ENCODE measurements around the gene ITGAE.

ITGAE gene

GRCh38 chr17:3690094-3690715 lies 110.8 kb downstream of the ITGAE start:
- DNase-seq, result no peak

- no peak for DNase-seq
Observed at GRCh38 chr17:3689262-3690093, 111.5 kb downstream of the ITGAE start.

DNA sequence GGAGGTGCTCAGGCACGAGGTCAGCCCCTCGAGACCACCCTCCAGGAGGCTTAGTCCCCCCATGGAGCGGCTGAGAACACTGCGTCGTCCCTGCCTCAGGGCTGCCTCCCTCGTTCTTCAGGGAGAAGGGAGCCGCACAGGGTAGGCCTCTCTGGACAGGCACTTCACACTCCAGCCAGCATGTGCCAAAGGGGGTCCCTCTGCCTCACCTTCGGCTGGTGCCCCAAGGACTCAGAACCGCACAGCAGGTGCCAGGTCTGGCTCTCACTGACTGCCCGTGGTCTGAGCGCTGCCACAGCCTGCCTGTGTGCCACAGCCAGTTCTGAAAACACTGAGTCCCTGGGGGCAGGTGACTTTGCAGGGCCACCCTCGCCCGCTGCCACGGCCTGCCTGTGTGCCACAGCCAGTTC lies 112.1 kb downstream of the ITGAE start:
- DNase-seq, result no peak

- DNase-seq, result no peak
Observed at GRCh38 chr17:3688027-3688553, 112.9 kb downstream of the ITGAE start.

DNA sequence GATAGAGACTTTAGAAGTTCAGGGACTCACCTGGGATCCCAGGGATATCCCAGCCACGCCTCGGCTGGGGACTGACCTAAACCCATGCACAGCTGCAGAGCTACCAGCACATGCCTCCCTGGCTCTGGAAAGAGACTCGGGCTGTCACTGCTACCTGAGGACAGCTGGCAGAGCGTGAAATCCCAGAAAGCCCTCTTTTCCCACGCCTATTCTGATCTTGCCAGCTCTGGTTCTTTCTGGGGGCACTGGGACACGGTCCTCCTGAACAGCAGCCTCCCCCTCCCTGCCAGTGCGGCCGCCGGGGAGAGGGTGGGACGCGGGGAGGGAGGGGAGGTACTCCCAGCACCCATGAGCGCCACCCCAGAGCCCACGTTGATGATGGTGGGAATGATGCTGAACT lies 115.8 kb downstream of the ITGAE start:
- DNase-seq, result no peak

DNA sequence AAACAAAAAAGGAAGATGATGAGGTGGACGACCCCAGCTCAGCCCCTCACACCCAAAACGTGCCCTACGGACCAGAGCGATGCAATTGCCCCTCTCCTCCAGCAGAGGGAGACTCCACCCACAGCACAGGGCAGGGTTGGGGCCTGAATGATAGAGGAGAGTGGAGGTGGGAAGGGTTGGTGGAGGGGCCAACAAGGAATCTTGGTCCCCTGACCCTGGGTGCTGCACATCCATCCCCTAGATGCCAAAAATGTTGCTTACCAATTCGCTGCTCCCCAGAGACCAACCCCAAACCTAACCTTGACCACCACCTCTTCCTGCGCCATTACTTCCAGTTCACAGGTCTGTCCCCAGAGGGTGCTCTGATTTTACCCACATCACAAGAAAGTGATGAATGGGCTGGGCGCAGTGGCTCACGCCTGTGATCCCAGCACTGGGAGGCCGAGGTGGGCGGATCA lies 117.9 kb downstream of the ITGAE start:
- peak; percentile 61 to 67 for DNase-seq

GRCh38 chr17:3682033-3682432 lies 119.0 kb downstream of the ITGAE start:
- DNase-seq, result no peak

DNA sequence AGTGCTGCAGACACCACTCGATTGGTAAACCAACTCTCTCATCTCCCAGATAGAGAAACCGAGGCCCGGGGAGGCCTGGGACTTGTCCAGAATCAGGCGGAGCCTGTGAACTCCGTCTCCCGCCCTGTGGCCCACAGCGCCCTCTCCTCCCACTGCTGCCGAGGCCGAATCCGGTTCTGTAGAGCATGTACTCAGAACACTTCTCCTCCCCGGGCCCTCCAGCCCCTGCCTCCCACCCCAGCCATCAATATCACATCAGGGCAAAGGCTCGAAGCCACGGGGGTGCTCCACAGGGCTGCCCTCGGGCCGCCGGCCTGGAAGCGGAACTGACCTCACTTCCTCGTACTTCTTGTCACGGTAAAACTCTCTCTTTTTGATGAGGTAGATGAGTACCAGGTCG lies 119.4 kb downstream of the ITGAE start:
- no peak for DNase-seq

DNA sequence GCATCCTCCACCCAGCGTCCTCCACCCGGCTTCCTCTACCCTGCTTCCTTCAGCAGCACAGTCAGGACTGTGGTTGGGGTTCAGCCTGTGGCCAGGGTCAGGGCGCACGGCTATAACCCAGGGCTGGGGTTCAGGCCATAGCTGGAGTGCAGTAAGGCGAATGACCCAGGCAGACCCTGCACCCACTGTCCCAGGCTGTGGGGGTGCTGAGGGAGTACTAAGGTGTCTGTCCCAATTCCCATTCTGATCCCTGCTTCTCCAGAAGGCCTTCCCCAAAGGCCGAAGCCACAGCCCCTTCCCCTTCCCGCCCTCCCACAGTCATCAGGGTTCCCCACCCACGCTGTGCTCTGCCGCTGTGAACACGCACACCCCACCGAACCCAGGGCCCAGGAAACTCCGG lies 119.9 kb downstream of the ITGAE start:
- DNase-seq, result no peak

GRCh38 chr17:3679531-3680126 lies 121.4 kb downstream of the ITGAE start:
- no peak for DNase-seq

- no peak for DNase-seq
Observed at GRCh38 chr17:3678821-3679530, 122.0 kb downstream of the ITGAE start.

GRCh38 chr17:3678095-3678820 lies 122.7 kb downstream of the ITGAE start:
- no peak for DNase-seq

- DNase-seq, result no peak
Observed at GRCh38 chr17:3675886-3676285, 125.1 kb downstream of the ITGAE start.

- DNase-seq, result no peak
Observed at GRCh38 chr17:3672571-3672970, 128.4 kb downstream of the ITGAE start.

DNA sequence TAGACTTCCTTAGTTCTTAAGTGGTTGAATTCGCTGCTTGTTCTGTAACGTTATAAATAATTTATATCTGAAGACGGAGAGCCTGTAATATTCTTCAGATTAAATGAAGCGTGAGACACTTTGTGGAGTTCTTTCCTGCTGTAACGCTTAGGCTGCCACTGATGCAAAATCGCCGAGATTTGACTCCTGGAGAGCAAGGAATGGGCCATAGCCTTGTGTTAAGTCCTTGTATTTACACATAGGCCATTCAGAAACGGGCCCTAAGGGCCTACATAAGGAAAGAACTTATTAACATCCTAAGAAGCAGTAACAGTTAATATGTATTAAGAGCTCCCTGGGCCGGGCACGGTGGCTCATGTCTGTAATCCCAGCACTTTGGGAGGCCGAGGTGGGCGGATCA lies 131.4 kb downstream of the ITGAE start:
- DNase-seq, result no peak

GRCh38 chr17:3669085-3669347 lies 132.0 kb downstream of the ITGAE start:
- DNase-seq, result no peak

DNA sequence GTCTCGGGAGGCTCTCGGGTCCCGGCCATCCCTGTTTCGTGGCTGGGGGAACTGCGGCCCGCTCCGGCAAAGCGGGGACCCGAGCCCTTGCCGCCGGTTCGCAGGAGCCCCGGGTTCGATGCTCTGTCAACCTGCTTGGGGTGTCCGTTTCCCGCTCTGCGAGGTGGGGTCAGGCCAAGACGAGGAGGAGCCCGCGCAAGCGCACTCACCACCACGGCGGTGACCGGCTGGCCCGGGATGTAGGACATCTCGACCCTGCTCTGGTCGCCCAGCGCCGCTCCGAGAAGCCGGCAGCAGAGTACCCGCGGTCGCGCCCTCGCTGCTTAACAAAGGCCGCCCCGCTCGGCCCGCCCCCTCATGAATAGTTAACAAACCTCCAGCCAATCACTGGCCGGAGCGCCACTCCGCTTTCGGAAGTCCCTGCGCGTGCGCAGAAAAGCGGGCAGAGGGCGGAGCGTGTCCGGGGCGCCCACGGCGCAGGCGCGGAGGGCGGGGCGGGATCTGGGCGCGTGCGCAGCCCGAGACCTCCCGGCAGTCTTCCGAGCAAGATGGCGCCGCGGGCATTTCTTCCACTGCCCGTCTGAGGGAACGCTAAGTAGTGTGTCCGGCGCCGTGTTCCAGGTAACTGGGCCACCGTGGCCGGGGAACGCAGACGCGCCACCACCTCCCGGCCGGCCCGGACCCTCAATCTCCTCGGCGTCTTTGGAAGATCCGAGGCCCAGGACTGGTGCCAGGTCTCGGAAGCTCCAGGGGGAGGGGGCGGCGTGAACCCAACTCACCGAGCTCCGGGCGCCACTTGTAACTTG lies 132.5 kb downstream of the ITGAE start, which contains the start of the genes EMC6 and TAX1BP3:
TSS of gene EMC6 (plus strand) at position 534 of the 806 bp plus-strand sequence. CDS start 335 bp downstream, outside the sequence.
TSS of gene TAX1BP3 (minus strand) at position 300 of the 806 bp plus-strand sequence. CDS start at position 248, 52 bp downstream.
- peak; percentile 98 to 99 for DNase-seq

DNA sequence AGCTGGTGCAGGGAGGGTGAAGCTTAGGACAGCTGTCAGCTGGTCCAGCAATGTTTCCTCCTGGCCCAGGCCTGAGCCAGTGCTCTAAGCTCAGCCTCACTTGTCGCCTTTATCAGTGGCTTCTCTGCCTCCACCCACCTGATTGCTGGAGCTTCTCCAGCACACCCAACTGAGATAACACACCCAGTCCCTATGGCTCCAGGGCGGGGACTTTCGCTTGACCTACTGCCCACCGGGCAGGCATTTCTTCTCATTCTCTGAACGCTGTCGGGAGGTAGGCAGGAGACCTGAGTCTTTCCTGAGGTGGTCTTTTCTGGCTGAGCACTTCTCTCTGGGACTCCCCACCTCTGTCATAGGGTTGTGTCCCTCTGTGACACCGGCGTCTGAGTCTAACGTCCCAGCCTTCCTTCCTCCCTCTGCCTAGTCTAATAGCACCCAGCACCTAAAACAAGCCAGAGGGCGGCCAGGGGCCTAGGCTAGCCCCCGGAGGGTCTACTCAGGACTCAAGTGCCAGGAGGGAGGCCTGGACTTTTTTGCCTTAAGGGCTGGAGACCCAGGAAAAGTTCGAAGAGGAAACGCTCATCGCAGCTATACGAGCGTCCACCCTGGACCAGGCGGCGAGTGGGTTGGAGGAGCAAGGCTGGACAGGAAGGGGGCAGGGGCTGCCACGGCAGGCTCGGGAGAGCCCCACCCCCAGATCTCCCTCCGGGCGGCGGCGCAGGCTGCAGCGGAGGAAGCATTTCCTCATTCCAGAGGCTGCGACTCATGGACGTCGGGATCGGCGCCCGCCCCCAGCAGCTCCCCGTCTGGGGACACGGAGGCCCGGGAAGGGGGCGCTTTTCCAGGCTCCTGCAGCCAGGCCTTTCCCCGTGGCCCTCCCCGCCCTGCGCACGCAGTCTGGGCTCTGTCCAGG lies 133.4 kb downstream of the ITGAE start:
- DNase-seq, result peak in 1 of 2 donors; percentile 24

GRCh38 chr17:3666516-3666915 lies 134.5 kb downstream of the ITGAE start:
- DNase-seq, result no peak

- DNase-seq, result no peak
Observed at GRCh38 chr17:3665834-3666233, 135.2 kb downstream of the ITGAE start.

All from stimulated activated CD4-positive, alpha-beta T cell treated with anti-CD3 and anti-CD28 coated beads, Interleukin-2, amount 100 ng/mL, for 24 hours (primary cell).